AG09319 (cell line): ENCODE results near the gene OR2W3.

Source experiments
- DNase-seq: peaks from one replicate; pipeline ENCODE4 v3.0.0-alpha.2; 2010; ENCODE audit warnings: low read depth; ENCODE audit errors: extremely low read depth
- TF ChIP-seq, protein P1 (sequence below): IDR thresholded peaks from 2 replicates; pipeline ENCODE4 v1.5.1; 2011; ENCODE audit warnings: low read depth, mild to moderate bottlenecking, inconsistent platforms, low read length, moderate library complexity

OR2W3 gene

DNA sequence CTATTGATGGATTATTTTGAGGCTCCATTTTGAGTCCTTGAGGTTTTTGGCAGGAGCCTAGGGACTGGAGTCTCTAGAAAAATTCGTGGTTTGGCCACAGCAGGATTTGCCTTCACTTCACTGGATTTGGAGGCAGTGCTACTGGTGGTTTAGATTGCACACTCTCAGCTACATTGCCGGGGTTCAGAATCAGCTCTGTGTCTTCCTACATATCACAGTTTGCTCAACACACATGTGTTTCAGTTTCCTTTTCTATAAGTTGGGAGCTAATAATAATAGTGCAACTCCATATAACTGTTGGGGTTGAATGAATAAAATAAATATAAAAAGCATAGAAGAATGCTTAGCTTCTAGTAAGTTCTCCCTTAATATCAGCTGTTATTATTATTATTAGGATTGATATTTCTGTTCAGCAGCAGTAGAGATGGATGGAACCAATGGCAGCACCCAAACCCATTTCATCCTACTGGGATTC is at the start of gene OR2W3:
OR2W3 (plus strand) TSS at position 425 of the 475 bp plus-strand sequence; CDS start at position 425, 0 bp downstream.
- DNase-seq, result no peak
- TF ChIP-seq, protein P1, sequence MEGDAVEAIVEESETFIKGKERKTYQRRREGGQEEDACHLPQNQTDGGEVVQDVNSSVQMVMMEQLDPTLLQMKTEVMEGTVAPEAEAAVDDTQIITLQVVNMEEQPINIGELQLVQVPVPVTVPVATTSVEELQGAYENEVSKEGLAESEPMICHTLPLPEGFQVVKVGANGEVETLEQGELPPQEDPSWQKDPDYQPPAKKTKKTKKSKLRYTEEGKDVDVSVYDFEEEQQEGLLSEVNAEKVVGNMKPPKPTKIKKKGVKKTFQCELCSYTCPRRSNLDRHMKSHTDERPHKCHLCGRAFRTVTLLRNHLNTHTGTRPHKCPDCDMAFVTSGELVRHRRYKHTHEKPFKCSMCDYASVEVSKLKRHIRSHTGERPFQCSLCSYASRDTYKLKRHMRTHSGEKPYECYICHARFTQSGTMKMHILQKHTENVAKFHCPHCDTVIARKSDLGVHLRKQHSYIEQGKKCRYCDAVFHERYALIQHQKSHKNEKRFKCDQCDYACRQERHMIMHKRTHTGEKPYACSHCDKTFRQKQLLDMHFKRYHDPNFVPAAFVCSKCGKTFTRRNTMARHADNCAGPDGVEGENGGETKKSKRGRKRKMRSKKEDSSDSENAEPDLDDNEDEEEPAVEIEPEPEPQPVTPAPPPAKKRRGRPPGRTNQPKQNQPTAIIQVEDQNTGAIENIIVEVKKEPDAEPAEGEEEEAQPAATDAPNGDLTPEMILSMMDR, result no peak

- TF ChIP-seq, protein P1, result no peak
- DNase-seq, result no peak
These were observed 49.7 kb upstream of the OR2W3 start for GRCh38 chr1:247845693-247846017.

GRCh38 chr1:247848346-247848745 is 47.0 kb upstream of the OR2W3 start:
- DNase-seq, result no peak
- TF ChIP-seq, protein P1, result no peak

GRCh38 chr1:247849616-247850015 is 45.8 kb upstream of the OR2W3 start:
- TF ChIP-seq, protein P1, result no peak
- no peak for DNase-seq

DNA sequence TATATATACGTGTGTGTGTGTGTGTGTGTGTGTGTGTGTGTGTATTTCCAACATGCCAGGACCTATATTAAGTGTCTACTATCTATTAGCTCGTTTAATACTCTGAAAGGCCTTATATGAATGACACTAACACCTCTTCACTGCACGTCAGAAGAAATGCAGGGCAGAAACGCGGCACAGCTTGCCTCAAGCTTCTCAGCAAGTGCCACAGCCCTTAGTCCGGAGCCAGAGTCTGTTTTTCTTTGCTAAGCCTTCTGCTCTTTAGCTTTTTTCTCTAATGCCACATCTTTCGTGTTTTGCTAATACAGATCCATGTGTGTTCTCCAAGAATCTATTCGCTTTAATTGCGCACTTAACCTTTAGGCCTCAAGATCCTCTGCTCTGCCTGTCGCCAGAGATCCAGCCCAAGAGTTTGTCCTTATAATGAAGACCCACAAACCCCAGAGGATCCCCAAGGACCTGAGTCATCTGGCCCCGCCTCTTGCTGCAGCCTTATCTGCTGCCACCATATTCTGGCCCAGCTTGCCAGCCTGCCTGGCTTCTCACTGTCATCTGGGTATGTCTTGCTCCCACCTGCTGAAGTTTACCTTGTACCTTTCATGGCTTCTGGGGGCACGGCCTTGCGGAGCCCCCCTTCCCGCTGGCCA is 40.4 kb upstream of the OR2W3 start:
- DNase-seq, result no peak
- TF ChIP-seq, protein P1, result no peak

DNA sequence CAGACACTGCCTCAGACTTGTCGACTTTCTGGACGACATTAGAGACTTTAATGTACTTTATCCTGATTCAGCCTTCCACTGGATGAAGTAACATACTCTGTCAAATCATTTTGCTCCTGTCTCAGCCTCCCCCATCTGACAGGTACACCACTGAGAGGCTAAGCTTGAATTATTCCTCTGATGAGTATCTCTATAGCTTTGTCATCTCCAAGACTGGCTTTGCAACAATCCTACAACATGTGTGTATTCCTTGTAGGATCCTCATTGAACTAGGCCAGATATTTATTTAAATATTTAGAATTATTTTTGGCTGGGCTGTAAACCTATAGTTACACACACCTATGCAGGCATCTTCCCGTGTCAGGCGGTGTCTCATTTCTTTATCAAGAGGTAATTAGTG is 39.5 kb upstream of the OR2W3 start:
- TF ChIP-seq, protein P1, result no peak
- DNase-seq, result no peak

DNA sequence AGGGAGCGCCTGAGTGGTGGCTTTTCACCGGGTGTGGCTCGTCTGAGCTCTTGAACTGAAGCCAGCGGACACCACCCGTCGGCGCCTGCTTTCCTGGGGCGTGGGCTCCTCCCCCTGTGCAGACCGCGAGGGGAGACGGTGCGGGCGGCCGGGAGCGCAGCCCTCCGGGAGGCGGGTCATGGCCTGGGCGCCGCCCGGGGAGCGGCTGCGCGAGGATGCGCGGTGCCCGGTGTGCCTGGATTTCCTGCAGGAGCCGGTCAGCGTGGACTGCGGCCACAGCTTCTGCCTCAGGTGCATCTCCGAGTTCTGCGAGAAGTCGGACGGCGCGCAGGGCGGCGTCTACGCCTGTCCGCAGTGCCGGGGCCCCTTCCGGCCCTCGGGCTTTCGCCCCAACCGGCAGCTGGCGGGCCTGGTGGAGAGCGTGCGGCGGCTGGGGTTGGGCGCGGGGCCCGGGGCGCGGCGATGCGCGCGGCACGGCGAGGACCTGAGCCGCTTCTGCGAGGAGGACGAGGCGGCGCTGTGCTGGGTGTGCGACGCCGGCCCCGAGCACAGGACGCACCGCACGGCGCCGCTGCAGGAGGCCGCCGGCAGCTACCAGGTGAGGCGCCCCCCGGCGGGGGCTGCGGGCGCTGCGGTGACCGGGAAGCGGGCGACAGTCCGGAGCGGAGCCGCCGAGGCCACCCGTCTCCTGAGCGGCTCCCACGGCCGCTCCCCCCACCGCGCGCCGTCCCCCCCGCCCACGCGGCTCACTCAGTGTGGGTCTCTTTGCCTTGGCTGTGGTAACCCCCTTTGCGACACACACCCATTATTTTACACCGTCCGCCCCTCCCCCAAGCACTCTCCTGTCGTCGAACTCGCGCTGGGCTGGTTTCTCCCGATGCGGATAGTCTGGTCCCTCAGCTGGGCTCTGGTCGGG is 38.1 kb upstream of the OR2W3 start, which contains the start of gene TRIM58:
TRIM58 (plus strand) TSS at position 119 of the 916 bp plus-strand sequence; CDS start at position 179, 60 bp downstream.
- TF ChIP-seq, protein P1, result no peak

More for the DNA sequence above, 38.1 kb upstream of the OR2W3 start, which contains the start of gene TRIM58:
- no peak for DNase-seq
